GM12873 (cell line): Measurements from ENCODE around the gene EXOC4.

Experiments used
- CTCF ChIP-seq: IDR thresholded peaks from 2 replicates; pipeline ENCODE4 v1.5.1; 2012; ENCODE audit warnings: low read depth, mild to moderate bottlenecking, moderate library complexity, low read length, control low read depth; ENCODE audit not compliant: insufficient read depth; ENCODE audit errors: missing control alignments

Gene EXOC4

DNA sequence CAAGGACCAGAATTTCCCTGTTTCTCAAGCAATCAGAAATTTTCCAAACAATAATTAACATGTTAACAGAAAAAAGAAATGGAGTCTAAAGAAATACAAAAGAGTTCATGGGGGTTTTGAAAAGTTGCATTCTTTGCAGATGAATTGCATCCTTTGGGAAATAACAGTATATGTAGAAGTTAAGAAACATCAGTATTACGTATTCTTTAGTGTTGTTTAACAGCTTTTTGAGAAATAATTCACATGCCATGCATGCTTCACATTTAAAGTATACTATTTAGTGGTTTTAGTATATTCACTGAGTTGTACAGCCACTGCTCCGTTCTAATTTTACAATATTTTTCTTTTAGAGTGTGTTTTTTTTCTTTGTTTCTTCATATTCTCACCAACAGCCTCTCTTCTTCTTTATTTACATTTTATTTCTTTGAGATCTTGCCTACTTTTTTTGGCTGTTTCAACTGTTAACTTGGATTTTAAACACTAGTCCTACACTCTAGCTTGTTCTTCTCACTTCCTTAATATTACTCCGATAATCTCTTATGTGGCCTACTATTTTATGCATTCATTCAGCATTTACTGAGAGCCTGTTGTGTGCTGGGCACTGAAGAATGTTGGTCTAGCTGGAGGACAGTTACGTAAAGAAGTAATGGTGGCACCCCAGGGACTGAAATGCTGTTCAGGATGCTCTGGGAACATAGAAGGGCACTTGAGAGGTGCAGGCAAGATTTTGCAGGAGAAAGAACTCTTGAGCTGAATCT is 330.1 kb downstream of the EXOC4 start:
- TF ChIP-seq CTCF: no peak

DNA sequence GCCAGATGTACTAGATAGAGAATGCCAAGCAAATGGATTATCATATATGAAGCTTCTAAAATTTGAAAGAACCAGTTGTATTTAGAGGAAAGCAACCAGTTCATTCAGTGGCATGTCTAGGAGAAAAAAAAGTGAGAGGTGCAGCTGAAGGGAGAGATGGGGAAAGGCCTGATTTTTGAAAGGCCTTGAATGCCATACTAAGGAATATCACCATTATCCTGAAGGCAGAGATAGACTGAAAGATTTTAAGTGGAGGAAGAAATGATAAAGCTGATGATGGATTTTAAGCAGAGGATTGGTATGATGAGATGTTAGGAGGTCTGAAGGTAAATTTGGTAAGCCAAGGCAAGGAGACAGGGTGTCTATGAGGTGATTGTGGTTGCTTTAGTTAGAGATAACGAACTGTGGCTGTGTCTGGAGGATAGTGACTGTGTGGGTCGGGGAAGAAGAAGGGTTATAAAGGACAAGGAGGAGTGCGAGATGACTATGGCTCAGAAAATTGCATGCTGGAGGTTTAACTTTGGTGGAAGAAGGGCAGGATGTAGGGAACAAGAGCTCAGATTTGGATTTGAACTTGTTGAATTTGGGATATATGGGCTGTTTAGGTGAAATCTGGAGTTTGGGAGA is 330.8 kb downstream of the EXOC4 start:
- no peak for TF ChIP-seq CTCF

- TF ChIP-seq CTCF: no peak
These were observed 332.2 kb downstream of the EXOC4 start for GRCh38 chr7:133584956-133585668.

GRCh38 chr7:133586253-133586652 is 333.4 kb downstream of the EXOC4 start:
- TF ChIP-seq CTCF: no peak

DNA sequence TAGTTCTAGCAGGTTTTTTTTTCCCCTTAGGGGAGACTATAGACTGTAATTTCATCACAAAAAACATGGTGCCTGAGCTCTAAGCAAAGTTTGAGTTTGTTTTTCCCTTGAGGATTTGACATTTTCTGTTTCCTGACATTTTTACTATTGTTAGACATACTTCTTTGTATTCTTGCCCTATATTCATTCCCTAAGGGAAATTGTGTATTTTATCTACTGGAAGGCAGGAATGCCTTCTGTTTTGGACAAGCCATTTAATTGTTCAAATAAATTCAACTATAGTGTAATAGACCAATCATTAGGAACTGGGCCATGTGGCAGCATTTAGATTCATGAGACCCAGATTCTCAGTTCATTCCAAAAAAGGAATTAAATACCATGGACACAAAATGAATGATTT is 335.0 kb downstream of the EXOC4 start:
- no peak for TF ChIP-seq CTCF

DNA sequence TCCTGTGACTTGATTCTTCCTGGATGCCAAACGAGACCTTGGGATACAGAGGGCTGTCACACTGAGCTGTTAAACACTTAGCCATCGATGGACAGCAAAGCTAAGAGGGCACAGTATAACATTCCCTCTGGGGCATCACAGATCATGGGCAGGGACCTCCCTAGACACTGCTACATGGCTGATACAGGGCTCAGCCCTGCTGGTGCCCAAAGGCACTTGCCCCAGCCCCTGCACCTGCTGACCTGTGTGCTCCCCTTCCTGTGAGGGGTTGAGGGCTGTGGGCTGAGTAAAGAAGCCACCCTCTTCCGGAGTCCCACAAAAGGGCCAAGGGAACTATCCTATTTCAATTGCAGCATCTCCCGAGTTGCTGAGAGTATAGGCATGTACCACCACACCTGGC is 337.9 kb downstream of the EXOC4 start:
- no peak for TF ChIP-seq CTCF

- TF ChIP-seq CTCF: no peak
These were observed 338.9 kb downstream of the EXOC4 start for GRCh38 chr7:133591704-133592340.
